GM06990 (cell line): ENCODE data around the gene KLF12.

Experiments
- DNase-seq: peaks from one replicate; pipeline ENCODE4 v3.0.0-alpha.2; 2011; ENCODE audit not compliant: insufficient read length; ENCODE audit errors: extremely low read depth
- H3K27me3 ChIP-seq: replicated peaks from 2 replicates; pipeline ENCODE4 v1.6.0; 2011; ENCODE audit warnings: low read length; ENCODE audit not compliant: control insufficient read depth, insufficient read depth
- H3K36me3 ChIP-seq: 2 replicates; pipeline ENCODE4 v1.5.1; 2011; ENCODE audit warnings: low read length; ENCODE audit not compliant: control insufficient read depth, insufficient read depth
- H3K4me3 ChIP-seq: replicated peaks from 2 replicates; pipeline ENCODE4 v1.5.1; 2011; ENCODE audit warnings: low read depth, mild to moderate bottlenecking, control low read depth, low read length
- CTCF ChIP-seq: IDR thresholded peaks from 2 replicates; pipeline ENCODE4 v1.5.1; 2011; ENCODE audit warnings: low read length, control low read depth, mild to moderate bottlenecking, inconsistent platforms; ENCODE audit not compliant: insufficient read depth, poor library complexity, severe bottlenecking

KLF12 gene

GRCh38 chr13:74158028-74158427, 23.8 kb upstream of the KLF12 start:
- Histone ChIP-seq H3K4me3 (no peak overlapping the region), H3K36me3 (no peaks in the 10 kb centered on the region), H3K27me3 (no peaks in the 10 kb centered on the region)
- TF ChIP-seq CTCF, result no peak
- DNase-seq, result peak; percentile 10

- DNase-seq, result no peak
Observed at GRCh38 chr13:74154981-74155380, 20.8 kb upstream of the KLF12 start.

GRCh38 chr13:74153316-74153715, 19.1 kb upstream of the KLF12 start:
- no peak for TF ChIP-seq CTCF
- DNase-seq, result no peak
- Histone ChIP-seq H3K4me3 (no peak overlapping the region), H3K36me3 (no peaks in the 10 kb centered on the region), H3K27me3 (no peaks in the 10 kb centered on the region)

More at GRCh38 chr13:74154981-74155380, 20.8 kb upstream of the KLF12 start:
- Histone ChIP-seq H3K4me3 (no peak overlapping the region), H3K36me3 (no peaks in the 10 kb centered on the region), H3K27me3 (no peaks in the 10 kb centered on the region)
- no peak for TF ChIP-seq CTCF

- Histone ChIP-seq H3K36me3 (no peaks in the 10 kb centered on the region), H3K4me3 (no peak overlapping the region), H3K27me3 (no peaks in the 10 kb centered on the region)
- DNase-seq, result no peak
- no peak for TF ChIP-seq CTCF
Observed at GRCh38 chr13:74151859-74152258, 17.7 kb upstream of the KLF12 start.

GRCh38 chr13:74148352-74148751, 14.1 kb upstream of the KLF12 start:
- no peak for TF ChIP-seq CTCF
- Histone ChIP-seq H3K36me3 (no peaks in the 10 kb centered on the region), H3K4me3 (no peak overlapping the region), H3K27me3 (no peaks in the 10 kb centered on the region)
- DNase-seq, result no peak
